Measurements from ENCODE around the gene NF1.
"Not testable (repeated sequence)": the region's sequence is repeated elsewhere in the genome, so short reads cannot be mapped to it uniquely, and the experiment has no call there.

The NF1 gene

DNA sequence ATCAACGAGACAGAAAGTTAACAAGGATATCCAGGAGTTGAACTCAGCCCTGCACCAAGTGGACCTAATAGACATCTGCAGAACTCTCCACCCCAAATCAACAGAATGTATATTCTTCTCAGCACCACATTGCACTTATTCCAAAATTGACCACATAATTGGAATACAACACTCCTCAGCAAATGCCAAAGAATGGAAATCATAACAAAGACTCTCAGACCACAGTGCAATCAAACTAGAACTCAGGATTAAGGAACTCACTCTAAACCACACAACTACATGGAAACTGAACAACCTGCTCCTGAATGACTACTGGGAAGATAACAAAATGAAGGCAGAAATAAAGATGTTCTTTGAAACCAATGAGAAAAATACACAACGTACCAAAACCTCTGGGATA, 84.2 kb downstream of the NF1 start:
- not testable (repeated sequence) for DNase-seq (ENCODE audit: low read depth)

DNA sequence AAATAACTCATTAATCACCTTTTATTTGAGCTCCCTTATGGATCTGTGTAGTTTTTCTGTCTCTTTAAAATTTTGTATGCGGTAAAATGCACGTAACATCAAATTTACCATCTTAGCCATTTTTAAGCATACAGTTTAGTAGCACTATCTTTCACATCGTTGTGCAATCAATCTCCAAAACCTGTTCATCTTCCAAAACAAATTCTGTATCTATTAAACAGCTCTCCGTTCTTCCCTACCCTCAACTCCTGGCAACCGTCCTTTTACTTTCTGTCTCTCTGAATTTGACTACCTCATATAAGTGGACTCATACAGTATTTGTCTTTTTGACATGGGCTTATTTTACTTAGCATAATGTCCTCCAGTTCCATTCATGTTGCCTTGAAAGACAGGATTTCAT, 100.5 kb downstream of the NF1 start:
- no peak for DNase-seq (ENCODE audit: low read depth)

DNA sequence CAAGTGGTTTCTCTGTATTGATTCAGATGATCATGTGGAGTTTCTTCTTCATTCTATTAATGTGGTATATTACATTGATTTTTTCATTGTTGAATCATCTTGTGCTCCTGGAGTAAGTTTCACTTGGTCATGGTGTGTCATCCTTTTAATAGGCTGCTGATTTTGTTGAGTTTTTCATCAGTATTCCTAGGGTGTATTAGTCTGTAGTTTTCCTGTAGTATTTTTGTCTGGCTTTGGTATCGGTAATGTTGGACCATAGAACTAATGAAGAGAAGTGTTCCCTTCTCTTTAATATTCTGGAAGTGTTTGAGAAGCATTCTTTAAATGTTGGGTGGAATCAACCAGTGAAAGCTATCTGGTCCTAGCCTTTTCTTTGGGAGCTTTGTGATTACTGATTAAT, 103.2 kb downstream of the NF1 start:
- DNase-seq (ENCODE audit: low read depth), result no peak

DNA sequence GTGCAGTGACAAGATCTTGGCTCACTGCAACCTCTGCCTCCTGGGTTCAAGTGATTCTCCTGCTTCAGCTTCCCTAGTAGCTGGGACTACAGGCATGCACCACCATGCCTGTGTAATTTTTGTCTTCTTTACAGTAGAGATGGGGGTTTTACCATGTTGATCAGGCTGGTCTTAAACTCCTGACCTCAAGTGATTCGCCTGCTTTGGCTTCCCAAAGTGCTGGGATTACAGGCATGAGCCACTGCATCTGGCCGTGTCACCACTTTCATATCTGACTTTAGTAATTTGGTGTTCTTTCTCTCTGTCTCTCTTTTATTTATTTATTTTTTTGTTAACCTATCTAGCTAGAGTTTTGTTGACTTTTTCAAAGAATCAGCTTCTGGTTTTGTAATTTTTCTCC, 103.9 kb downstream of the NF1 start:
- DNase-seq (ENCODE audit: low read depth), result not testable (repeated sequence)

DNA sequence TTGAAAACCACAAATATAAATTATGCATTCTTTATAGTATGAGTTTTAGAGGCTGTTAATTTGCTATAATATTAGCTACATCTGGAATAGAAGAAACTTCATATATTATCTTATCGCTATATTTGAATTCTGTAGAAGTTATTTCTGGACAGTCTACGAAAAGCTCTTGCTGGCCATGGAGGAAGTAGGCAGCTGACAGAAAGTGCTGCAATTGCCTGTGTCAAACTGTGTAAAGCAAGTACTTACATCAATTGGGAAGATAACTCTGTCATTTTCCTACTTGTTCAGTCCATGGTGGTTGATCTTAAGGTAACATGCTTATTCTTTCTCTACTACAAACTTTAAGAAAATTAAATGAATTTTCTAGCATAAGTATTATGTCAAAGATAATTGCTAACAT, 105.5 kb downstream of the NF1 start:
- no peak for DNase-seq (ENCODE audit: low read depth)

DNA sequence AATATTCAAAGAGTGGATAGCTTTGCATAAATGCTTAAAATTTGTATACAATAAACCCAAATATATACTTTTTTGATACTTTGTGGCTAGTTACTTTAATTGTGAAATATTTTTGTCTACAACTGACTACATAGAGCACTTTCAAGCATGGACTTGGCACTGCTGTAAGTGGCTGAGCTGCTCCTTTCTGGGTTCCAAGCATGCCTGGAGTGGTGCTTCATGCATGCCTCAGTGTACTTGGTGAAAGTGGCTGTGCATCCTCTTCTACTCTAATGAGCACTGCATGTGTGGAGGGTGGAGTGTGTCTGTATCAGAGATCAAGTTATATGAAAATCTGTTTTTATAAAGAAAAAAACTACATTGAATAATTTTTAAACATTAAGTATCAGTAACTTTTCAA, 108.2 kb downstream of the NF1 start:
- no peak for DNase-seq (ENCODE audit: low read depth)

DNA sequence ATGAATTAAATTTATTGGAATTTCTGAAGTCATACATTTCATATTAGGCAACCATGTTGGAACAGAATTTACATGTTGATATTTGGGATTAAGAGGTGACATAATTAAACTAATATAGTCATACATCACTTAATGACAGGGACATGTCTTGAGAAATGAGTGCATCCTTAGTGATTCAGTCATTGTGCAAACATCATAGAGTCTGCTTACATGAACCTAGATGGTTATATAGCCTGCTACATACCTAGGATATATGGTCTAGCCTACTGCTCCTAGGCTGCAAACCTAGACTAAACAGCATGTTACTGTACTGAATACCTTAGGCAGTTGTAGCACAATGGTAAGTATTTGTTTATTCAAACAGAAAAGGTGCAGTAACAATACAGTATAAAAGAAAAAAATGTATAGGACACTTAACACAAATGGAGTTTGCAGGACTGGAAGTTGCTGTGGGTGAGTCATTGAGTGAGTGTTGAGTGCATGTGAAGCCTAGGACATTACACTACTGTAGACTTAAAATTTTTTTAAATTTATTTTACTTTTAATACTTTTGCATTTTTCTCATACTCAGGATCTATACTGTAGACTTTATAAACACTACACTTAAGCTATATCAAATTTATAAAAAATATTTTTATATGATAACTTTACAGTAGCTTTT, 116.7 kb downstream of the NF1 start:
- no peak for DNase-seq (ENCODE audit: low read depth)

DNA sequence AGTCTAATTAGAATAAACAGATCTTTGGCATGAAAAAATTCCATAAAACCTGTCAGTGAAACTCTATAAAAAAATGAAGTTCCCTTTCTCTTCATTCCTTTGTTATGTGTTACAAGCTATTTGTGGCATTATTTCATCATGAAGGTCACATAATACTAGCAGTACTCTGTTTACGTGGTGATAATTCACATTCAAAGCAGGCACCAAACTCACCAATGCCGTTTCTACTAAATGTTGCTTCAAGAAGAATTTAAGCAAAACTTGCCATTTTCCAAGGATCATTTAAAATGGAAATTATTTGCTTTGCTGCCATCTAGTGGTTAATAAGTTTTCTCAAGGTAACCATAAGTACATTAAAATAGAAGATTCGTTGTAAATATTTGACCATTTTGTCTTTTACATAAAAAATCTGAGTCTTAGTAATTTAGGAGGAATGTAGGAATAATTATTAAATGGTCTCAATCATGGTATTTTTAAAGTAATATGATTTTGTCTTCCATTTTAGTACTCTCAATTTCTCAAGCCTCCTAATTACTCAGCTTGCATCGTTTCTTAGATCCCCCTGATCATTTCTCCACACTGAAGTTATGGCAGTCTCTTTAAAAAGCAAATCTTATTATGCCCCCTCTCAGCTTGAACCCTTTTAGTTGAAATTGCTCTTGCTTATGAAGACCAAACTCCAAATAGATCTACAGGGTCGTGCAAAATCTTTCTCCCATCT, 121.4 kb downstream of the NF1 start:
- no peak for DNase-seq (ENCODE audit: low read depth)

DNA sequence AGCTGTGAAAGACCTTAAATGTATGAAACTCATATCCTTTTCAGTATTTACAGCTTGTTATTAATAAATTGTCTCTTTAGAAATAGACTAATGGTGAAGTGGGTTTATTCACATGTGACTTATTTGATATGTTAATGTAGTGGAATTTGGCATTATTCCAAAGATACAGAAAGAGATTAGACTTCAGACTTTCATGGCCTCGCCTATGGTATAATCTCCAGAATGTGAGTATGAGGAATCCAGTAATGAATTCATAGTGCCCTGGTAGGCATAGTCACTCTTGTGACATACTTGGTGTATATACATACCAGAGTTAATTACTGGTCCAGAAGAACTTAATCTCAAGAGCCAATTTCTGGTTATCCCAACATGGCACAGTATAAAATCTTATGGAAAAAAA, 129.6 kb downstream of the NF1 start:
- no peak for DNase-seq (ENCODE audit: low read depth)

DNA sequence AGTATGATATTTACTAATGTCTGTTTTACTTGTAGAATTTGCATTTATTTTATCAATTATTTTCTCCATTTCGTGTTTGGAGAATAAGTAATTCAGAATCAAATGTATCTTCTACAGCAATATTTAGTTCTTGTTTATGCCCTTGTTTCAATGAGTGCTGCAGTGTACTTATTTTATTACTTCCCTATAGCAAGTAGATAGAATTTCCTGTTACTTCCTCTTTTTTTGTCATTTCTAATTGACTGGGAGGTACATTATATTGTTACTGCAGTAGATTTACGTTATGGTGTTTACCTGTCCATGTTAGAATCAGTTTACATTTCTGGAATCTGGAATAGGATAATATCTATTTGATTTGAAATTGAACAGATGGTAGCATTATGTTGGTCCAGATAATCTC, 131.1 kb downstream of the NF1 start:
- no peak for DNase-seq (ENCODE audit: low read depth)

DNA sequence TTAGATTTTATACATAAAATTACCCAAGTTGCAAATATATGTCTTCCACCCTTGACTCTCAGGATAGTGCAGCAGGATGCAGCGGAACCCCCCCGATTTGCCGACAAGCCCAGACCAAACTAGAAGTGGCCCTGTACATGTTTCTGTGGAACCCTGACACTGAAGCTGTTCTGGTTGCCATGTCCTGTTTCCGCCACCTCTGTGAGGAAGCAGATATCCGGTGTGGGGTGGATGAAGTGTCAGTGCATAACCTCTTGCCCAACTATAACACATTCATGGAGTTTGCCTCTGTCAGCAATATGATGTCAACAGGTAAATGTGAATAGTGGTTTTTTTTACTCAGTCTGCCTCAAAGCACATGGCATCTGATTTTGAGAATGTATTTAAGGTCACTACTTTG, 131.6 kb downstream of the NF1 start:
- DNase-seq (ENCODE audit: low read depth), result no peak

DNA sequence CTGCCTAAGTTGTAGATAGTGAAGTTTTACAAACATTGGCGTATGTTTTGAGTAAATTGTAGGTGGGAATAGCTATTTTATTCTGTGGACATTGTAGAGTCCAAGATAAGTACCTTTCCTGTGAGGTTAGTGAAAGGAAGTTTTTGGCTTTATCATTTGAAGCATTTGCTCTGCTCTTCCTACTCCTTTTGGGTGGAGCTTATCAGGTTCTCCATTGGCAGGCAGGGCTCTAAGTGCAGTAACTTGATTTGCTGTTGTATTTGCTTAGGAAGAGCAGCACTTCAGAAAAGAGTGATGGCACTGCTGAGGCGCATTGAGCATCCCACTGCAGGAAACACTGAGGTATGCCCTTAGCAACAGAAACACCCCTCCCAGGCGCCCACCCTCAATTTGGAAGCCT, 132.2 kb downstream of the NF1 start:
- no peak for DNase-seq (ENCODE audit: low read depth)

DNA sequence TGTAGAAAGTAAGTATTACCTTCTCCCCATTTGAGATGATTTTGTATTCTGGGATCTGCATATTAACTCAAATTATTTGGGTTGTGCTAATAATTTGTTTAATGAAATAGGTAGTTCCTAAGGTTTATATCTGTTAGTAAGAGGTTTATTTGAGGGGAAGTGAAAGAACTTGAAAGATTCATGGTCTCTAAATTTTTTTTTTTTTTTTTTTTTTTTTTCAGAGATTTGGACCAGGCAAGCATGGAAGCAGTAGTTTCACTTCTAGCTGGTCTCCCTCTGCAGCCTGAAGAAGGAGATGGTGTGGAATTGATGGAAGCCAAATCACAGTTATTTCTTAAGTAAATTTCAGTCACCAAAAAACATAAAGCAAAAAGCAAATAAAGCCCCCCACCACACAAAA, 137.1 kb downstream of the NF1 start:
- no peak for DNase-seq (ENCODE audit: low read depth)

DNA sequence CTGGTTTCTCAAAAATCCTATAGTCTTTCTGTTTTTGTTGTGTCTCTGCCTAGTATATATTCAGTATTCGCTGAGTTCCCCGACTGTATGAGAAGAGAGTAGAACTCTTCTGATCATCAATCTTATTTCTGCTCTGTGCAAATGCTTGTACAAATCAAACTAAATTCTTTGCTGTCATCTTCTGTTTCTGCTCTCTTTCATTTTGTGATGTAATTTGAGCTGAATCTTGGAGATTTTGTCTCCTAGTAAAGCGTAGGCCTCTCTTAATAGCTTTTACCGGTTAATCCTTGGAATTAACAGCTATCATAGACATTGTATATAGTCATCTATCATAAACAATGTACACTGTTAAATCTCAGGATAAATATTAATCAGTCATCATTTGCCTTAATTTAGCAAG, 140.3 kb downstream of the NF1 start:
- DNase-seq (ENCODE audit: low read depth), result no peak

DNA sequence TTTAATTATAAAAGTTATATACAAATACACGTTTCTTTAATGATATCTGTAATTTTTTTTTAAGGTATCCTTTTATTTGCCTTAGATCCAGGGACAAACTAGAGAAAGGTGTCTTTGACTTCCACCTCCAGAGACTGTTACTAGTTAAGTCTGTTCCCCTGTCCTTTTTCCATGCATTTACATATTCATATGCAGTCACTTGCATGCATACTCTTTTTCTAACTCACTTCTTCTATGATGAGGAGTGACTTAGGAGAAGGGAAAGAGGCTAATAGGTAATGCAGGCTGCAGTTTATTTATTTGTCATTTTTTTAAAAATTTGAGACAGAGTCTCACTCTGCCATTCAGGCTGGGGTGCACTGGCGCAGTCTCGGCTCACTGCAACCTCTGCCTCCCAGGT, 141.4 kb downstream of the NF1 start:
- DNase-seq (ENCODE audit: low read depth), result no peak

DNA sequence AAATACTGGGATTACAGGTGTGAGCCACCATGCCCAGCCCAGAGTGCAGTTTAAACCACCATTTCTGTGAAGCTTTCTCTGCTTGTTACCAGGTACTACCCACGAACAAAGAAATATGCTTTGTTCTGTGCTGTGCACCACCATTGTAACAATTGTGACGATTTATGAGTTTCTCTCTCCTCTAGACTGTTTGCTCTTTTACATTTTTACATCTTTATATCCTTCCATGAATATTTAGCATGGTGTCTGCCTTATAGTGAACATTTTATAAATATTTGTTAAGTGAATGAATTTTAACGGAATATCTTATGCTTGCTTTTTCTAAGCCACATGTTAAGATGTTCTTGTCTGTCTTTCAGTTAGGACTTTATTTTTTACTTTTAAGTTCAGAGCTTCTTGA, 141.9 kb downstream of the NF1 start:
- no peak for DNase-seq (ENCODE audit: low read depth)

DNA sequence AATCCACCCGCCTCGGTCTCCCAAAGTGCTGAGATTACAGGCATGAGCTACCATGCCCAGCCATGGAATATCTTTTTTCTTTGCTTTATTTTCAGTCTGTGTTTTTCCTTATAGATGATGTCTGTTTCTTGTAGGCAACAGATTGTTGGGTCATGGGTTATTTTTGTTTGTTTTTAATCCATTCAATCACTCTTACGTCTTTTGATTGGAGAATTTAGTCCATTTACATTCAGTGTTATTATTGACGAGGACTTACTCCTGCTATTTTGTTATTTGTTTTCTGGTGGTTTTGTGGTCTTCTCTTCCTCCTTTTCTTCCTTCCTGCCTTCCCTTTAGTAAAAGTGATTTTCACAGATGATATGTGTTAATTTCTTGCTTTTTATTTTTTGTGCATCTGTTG, 146.3 kb downstream of the NF1 start:
- DNase-seq (ENCODE audit: low read depth), result no peak

DNA sequence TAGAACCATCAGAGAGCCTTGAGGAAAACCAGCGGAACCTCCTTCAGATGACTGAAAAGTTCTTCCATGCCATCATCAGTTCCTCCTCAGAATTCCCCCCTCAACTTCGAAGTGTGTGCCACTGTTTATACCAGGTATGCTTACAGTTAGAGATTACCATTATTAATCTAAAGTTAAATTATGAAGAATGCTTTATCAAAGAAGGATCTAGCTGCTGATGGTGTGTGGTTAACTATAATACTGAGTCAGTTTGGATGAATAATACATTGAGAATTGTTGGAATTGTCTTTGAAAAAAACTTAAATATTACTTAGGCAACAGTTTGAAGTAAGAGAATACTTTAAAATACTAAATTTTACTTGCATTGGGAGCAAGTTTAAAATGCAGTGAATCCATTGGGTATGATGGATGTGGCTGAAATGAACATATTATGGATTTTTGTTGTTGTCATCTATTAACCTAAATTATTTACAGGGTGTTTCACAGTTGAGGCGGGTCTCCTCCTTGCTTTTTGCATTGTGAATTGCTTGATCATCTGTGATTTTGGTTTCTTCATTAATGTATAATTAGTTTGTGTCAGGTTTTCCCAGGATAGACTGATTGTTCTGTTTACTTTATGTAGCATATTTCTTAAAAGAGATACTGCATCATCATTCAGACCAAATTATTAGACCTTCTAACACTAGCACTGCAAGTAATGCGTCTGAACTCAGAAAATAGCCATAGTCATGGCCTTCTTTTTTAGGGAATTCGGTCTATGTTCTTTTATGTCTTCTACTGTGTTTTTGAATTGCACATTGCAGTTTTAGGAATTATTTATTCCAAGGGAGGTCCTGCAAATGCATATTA, 154.4 kb downstream of the NF1 start:
- no peak for DNase-seq (ENCODE audit: low read depth)

DNA sequence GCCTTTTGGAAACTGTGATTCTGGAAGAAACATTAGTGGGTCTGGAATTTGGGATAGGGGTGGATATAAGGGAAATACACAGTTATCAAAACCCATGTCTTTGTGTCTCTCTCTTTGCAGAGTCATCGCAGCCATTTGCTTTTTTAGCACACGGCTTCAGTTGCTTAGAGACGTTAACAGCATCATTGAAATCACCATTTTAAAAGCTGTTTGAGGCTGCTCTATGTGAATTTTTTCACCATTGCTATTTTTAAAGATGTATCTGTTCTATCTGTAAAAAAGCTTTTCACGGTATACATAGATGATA, 155.0 kb downstream of the NF1 start:
- no peak for DNase-seq (ENCODE audit: low read depth)

DNA sequence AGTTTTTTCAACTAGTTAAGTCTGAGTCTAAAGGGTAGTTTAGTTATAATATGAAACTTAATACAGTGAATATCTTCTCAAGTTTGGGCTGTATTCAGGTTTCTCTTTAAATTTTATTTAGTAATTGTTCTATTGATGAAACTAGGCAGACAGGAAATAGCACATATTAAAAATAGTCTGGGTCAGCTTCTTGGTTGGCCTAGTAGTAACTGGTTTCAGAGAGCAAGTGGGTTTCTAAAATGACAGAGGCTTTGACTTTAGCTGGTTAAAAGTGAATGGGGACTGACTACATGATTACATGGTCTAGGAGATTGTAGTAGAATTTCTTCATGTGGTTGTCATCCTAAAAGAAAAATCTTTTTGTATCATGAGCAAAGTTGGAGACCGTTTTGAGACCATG, 155.5 kb downstream of the NF1 start:
- DNase-seq (ENCODE audit: low read depth), result no peak

DNA sequence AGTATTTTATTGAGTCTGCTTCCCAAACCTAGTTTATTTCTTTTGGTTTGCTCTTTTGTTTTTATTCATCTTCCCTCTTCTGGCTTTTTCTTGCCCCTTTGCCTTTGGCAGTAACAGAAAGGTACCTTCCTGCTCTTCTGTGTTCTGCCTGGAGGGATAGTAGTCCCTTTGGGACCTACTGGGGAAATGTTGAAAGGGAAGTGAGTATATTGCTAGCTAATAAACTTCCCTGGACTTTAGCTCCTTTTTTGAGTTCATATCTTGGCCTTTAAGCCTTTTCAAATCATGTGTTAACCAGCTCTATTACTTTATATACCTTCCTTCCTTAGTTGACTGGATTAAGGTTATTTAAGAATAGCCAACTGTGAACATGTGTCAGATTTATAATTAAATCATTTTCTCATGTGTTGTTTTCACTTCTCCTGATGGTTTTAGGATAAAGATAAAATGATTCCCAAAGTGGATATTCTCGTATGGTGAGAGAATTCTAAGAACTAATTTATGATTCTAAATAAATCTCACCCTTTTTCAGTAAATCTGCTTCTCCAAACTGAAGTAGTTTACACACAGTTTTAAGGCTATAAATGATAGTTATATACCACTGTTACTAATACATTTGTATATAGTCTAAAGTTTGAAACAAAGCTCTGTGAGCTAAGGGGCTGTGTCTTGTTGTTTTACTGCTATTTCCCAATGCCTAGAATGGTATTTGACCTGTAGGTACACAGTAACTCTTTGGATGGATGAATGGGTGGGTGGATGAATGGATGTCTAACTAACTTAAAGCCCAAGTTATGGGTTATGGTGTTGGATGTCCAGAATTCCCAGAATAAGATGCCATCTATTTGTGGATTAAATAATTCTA, 156.6 kb downstream of the NF1 start:
- no peak for DNase-seq (ENCODE audit: low read depth)

DNA sequence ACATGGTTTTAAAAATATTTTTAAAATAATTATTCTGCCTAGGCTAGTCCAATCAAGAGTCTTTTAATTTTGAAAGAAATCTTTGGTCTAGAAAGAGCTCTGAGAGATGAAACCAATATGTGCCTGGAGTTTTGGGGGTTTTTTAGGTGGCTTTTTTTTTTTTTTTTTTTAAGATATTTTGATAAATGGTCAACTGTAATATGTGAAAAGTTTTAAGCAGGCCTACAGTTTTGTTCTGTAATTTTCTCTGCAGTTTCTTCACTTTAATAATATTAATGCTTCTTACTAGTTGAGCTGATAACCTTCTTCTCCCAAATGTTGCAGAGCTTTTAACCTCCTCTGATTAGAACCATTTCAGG, 157.2 kb downstream of the NF1 start:
- no peak for DNase-seq (ENCODE audit: low read depth)

DNA sequence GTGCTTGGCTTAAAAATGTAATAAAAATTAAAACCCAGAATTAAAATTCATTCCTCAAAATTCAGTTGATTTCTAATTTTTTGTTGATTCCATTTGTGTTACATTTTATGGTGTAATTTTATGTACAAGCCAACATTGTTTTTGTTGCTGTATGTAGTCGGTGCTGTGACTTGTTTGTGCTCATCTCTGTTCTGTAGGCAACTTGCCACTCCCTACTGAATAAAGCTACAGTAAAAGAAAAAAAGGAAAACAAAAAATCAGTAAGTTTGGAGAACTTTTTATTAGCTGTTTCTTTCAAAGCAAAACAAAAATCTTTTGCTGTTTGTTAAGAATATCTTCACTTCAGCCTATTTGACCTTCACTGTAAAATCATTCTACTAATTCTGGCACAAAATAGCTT, 158.0 kb downstream of the NF1 start:
- DNase-seq (ENCODE audit: low read depth), result no peak

Measured in stimulated activated CD8-positive, alpha-beta memory T cell treated with anti-CD3 and anti-CD28 coated beads, Interleukin-12 subunit alpha, Interleukin-12 subunit beta, amount 100 ng/mL, for 1 hour (primary cell).